B cell (primary cell): ENCODE measurements around the gene KAT8. TPM values are rescaled to one million over a fixed set of nuclear protein-coding genes. Genes with fewer than 3 reads are reported as not detected.

Experiments used
- ATAC-seq: fragments of 200-7000 bp; cut with Tn5 transposase; one replicate; pipeline ENCODE4 v1.10.0; 2021; ENCODE audit warnings: low read depth, mild to moderate bottlenecking, moderate number of reproducible peaks, moderate library complexity
- CTCF ChIA-PET: fragments of 350-600 bp; sonication (Branson Sonifier 250); formaldehyde crosslinking; loops from one replicate; lab custom pipeline; 2021; ENCODE audit warnings: antibody characterized with exemption, inconsistent platforms; lab: Charles Lee
- POLR2A ChIA-PET: fragments of 350-600 bp; sonication (Branson Sonifier 250); formaldehyde crosslinking; loops from one replicate; lab custom pipeline; 2021; ENCODE audit warnings: antibody characterized with exemption; lab: Charles Lee
- DNase-seq: peaks from one replicate; pipeline ENCODE4 v3.0.0; 2013
- H2AFZ ChIP-seq: 2 replicates; pipeline ENCODE4 v1.6.1; 2012; ENCODE audit warnings: mild to moderate bottlenecking, low read depth, low read length; ENCODE audit not compliant: insufficient read depth, poor library complexity, severe bottlenecking
- H3K27ac ChIP-seq, 2 donors: 1 replicate in 1 of 2; 2 replicates in 1 of 2; pipeline ENCODE4 v1.5.1; 2012 to 2013; ENCODE audit warnings: low read length in 2 of 2, mild to moderate bottlenecking in 2 of 2, moderate library complexity in 1 of 2
- H3K27me3 ChIP-seq, 4 experiments: fragments of 200-600 bp in 1 of 4; sonication (generic) in 1 of 4; replicated peaks in 1 of 4; 1 replicate in 2 of 4; 2 replicates in 2 of 4; pipeline versions ENCODE4 v1.6.1 to v1.7.0; 2013 to 2016; ENCODE audit warnings: low read length in 3 of 4, mild to moderate bottlenecking in 2 of 4, mixed read lengths in 1 of 4, moderate library complexity in 1 of 4; ENCODE audit not compliant: insufficient read depth in 4 of 4, control insufficient read depth in 3 of 4; ENCODE audit errors: control extremely low read depth in 1 of 4
- H3K36me3 ChIP-seq, 2 experiments: replicated peaks in 1 of 2; 1 replicate in 1 of 2; 2 replicates in 1 of 2; pipeline versions ENCODE4 v1.6.1 to v1.7.1; 2013; ENCODE audit warnings: low read length in 1 of 2; ENCODE audit not compliant: insufficient read depth in 2 of 2, control insufficient read depth in 1 of 2; ENCODE audit errors: control extremely low read depth in 1 of 2, extremely low read depth in 1 of 2
- H3K4me1 ChIP-seq, 2 donors: fragments of 200-600 bp in 1 of 2; sonication (generic) in 1 of 2; 1 replicate in 1 of 2; 2 replicates in 1 of 2; pipeline versions ENCODE4 v1.5.1 to v1.6.1; 2013 to 2017; ENCODE audit warnings: low read length in 2 of 2; ENCODE audit not compliant: control insufficient read depth in 2 of 2, insufficient read depth in 2 of 2
- H3K4me2 ChIP-seq: replicated peaks from 2 replicates; pipeline ENCODE3; 2012; ENCODE audit warnings: mild to moderate bottlenecking, low read depth, low read length; ENCODE audit not compliant: poor library complexity, severe bottlenecking
- H3K4me3 ChIP-seq, 5 experiments: fragments of 200-600 bp in 1 of 5; sonication (generic) in 1 of 5; 1 replicate in 3 of 5; 2 replicates in 2 of 5; pipeline versions ENCODE4 v1.5.1 to v1.7.0; 2011 to 2016; ENCODE audit warnings: low read length in 4 of 5, mild to moderate bottlenecking in 4 of 5, low read depth in 2 of 5, control low read depth in 1 of 5, moderate library complexity in 1 of 5; ENCODE audit not compliant: insufficient read depth in 1 of 5; ENCODE audit errors: control extremely low read depth in 1 of 5, extremely low read depth in 1 of 5
- H3K79me2 ChIP-seq: fragments of 200-600 bp; sonication (generic); one replicate; pipeline ENCODE4 v1.6.0; 2016; ENCODE audit warnings: low read length; ENCODE audit not compliant: control insufficient read depth, insufficient read depth
- H3K9ac ChIP-seq: fragments of 200-600 bp; sonication (generic); 2 replicates; pipeline ENCODE4 v1.6.1; 2017; ENCODE audit warnings: mild to moderate bottlenecking, low read length, moderate library complexity
- H3K9me3 ChIP-seq, 3 donors: one replicate each; pipeline versions ENCODE4 v1.6.1 to v1.7.1; 2013; ENCODE audit warnings: low read length in 2 of 3; ENCODE audit not compliant: control insufficient read depth in 2 of 3, insufficient read depth in 1 of 3; ENCODE audit errors: control extremely low read depth in 1 of 3
- H4K20me1 ChIP-seq: 2 replicates; pipeline ENCODE4 v1.6.0; 2012; ENCODE audit warnings: mild to moderate bottlenecking, low read length; ENCODE audit not compliant: insufficient read depth, control insufficient read depth, poor library complexity, severe bottlenecking
- H3K27ac Mint-ChIP-seq: one replicate; pipeline ENCODE4 v1.8.0; 2021; ENCODE audit warnings: mixed read lengths
- H3K27me3 Mint-ChIP-seq: one replicate; pipeline ENCODE4 v1.8.0; 2021; ENCODE audit warnings: mixed read lengths
- H3K4me1 Mint-ChIP-seq: one replicate; pipeline ENCODE4 v1.8.0; 2021; ENCODE audit warnings: mixed read lengths
- H3K4me3 Mint-ChIP-seq: one replicate; pipeline ENCODE4 v1.8.0; 2021; ENCODE audit warnings: mixed read lengths
- H3K9me3 Mint-ChIP-seq: one replicate; pipeline ENCODE4 v1.8.0; 2022; ENCODE audit warnings: mixed read lengths; ENCODE audit not compliant: insufficient read depth
- EZH2 ChIP-seq: IDR thresholded peaks from 2 replicates; pipeline ENCODE4 v1.6.1; 2012; ENCODE audit warnings: borderline replicate concordance, low read depth, mild to moderate bottlenecking, moderate library complexity, low read length; ENCODE audit not compliant: insufficient read depth, poor library complexity, severe bottlenecking
- whole genome bisulfite sequencing: methylation state at CpG from one replicate; pipeline ENCODE4 v1.1.5; 2013; ENCODE audit warnings: missing lambda C conversion rate; ENCODE audit not compliant: insufficient coverage; 5-methylcytosine and 5-hydroxymethylcytosine counted together
- intact Hi-C: fragments of 100-400 bp; cut with micrococcal nuclease; formaldehyde crosslinking; loops from one replicate; pipeline ENCODE4 v1.10.0; 2022
- polyA plus RNA-seq: library from polyadenylated mRNA; depleted of rRNA; stranded (reverse); fragments of >200 nt; gene quantifications from 2 replicates; pipeline ENCODE4 v1.2.3, GENCODE V29; 2012
- total RNA-seq, 2 donors: library from RNA; stranded (reverse); fragments of 120-200 nt in 1 of 2; gene quantifications; 1 replicate in 1 of 2; 2 replicates in 1 of 2; pipeline versions ENCODE4 v1.2.3 to v1.2.4, GENCODE V29; 2013 to 2022
- TF ChIP-seq, protein P1 (sequence below): fragments of 200-600 bp; IDR thresholded peaks from one replicate; pipeline ENCODE4 v1.8.0; 2022; ENCODE audit warnings: antibody characterized with exemption, mild to moderate bottlenecking

KAT8 gene
- total and polyA plus RNA-seq, 2 donors (not counting 1 experiment from before 2014, with no cell fraction given): 100.0 to 102 TPM

GRCh38 chr16:31085873-31086628 is 31.4 kb upstream of the KAT8 start:
- Mint-ChIP-seq H3K27ac (no peak overlapping the region), H3K4me1 (peaks cover 3% of the 10 kb centered on the region), H3K9me3 (no peaks in the 10 kb centered on the region), H3K4me3 (no peak overlapping the region), H3K27me3 (no peaks in the 10 kb centered on the region)
- Histone ChIP-seq H4K20me1 (peaks cover 33% of the 10 kb centered on the region), H3K4me1 (peaks cover 0 to 4% of the 10 kb centered on the region in 2 donors), H3K79me2 (peaks cover 33% of the 10 kb centered on the region), H3K27ac (no peak overlapping the region), H3K4me3 (no peak overlapping the region), H3K27me3 (no peaks in the 10 kb centered on the region), H3K9me3 (no peaks in the 10 kb centered on the region), H2AFZ (no peak overlapping the region), H3K9ac (no peak overlapping the region), H3K4me2 (no peak overlapping the region), H3K36me3 (peaks cover 0 to 26% of the 10 kb centered on the region in 2 experiments)
- POLR2A ChIA-PET: interaction anchor here (0.9 kb wide), 1 partner anchor 12 kb away, joined by 3 read pairs; the partner anchor contains the start of genes ZNF646 and ZNF668
- intact Hi-C loops: no loop called here
- no peak for ATAC-seq
- no peak for TF ChIP-seq EZH2
- TF ChIP-seq, protein P1, sequence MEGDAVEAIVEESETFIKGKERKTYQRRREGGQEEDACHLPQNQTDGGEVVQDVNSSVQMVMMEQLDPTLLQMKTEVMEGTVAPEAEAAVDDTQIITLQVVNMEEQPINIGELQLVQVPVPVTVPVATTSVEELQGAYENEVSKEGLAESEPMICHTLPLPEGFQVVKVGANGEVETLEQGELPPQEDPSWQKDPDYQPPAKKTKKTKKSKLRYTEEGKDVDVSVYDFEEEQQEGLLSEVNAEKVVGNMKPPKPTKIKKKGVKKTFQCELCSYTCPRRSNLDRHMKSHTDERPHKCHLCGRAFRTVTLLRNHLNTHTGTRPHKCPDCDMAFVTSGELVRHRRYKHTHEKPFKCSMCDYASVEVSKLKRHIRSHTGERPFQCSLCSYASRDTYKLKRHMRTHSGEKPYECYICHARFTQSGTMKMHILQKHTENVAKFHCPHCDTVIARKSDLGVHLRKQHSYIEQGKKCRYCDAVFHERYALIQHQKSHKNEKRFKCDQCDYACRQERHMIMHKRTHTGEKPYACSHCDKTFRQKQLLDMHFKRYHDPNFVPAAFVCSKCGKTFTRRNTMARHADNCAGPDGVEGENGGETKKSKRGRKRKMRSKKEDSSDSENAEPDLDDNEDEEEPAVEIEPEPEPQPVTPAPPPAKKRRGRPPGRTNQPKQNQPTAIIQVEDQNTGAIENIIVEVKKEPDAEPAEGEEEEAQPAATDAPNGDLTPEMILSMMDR: no peak
- CTCF ChIA-PET: interaction anchor here (0.5 kb wide), 1 partner anchor 59 kb away, joined by 3 read pairs; no protein-coding TSS in a partner anchor
- WGBS: 94% methylated on average over 18 of the region's 18 CpGs
- no peak for DNase-seq

DNA sequence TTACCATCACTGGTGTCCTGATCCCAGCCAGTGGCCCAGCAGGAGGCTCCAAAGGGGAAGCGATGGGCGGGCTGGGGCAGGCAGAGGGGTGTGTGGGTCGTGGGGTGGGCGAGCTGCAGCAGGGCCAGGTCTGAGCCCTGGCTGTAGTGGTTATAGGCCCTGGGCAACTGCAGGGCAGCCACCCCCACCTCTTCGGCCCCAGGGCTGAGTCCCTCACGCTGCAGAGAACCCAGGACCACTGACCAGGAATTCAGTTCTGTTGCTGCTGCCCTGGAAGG is 30.9 kb upstream of the KAT8 start:
- intact Hi-C loops: no loop called here

More for the DNA sequence above, 30.9 kb upstream of the KAT8 start:
- H3K27me3 ChIP-seq: no peaks in the 10 kb centered on the region
- no peak overlapping the region for H3K9ac ChIP-seq
- H3K36me3 ChIP-seq: peaks cover 0 to 21% of the 10 kb centered on the region in 2 experiments
- no peaks in the 10 kb centered on the region for H3K9me3 ChIP-seq
- H4K20me1 ChIP-seq: peaks cover 28% of the 10 kb centered on the region
- no peak overlapping the region for H3K4me3 ChIP-seq
- peaks cover 29% of the 10 kb centered on the region for H3K79me2 ChIP-seq
- H3K27ac ChIP-seq: no peak overlapping the region
- peaks cover 0 to 4% of the 10 kb centered on the region in 2 donors for H3K4me1 ChIP-seq
- CTCF ChIA-PET: no interaction called here
- DNase-seq (no peak), ATAC-seq (no peak)
- Mint-ChIP-seq H3K27ac (no peak overlapping the region), H3K9me3 (no peaks in the 10 kb centered on the region), H3K4me3 (no peak overlapping the region), H3K4me1 (peaks cover 3% of the 10 kb centered on the region), H3K27me3 (no peaks in the 10 kb centered on the region)
- H3K4me2 ChIP-seq: no peak overlapping the region
- no peak for TF ChIP-seq EZH2
- TF ChIP-seq, protein P1: no peak
- H2AFZ ChIP-seq: no peak overlapping the region
- POLR2A ChIA-PET: no interaction called here
- WGBS: 100% methylated on average over 6 of the region's 6 CpGs
